ENCODE results near the gene ERCC1. TPM values are rescaled to one million over a fixed set of nuclear protein-coding genes. Genes with fewer than 3 reads are reported as not detected.

ERCC1 gene
- polyA plus RNA-seq (2013, experiment 1 of 2; ENCODE audit: insufficient read length), result 134 TPM
- 139 TPM for polyA plus RNA-seq (2013, experiment 2 of 2; ENCODE audit: insufficient read length)

DNA sequence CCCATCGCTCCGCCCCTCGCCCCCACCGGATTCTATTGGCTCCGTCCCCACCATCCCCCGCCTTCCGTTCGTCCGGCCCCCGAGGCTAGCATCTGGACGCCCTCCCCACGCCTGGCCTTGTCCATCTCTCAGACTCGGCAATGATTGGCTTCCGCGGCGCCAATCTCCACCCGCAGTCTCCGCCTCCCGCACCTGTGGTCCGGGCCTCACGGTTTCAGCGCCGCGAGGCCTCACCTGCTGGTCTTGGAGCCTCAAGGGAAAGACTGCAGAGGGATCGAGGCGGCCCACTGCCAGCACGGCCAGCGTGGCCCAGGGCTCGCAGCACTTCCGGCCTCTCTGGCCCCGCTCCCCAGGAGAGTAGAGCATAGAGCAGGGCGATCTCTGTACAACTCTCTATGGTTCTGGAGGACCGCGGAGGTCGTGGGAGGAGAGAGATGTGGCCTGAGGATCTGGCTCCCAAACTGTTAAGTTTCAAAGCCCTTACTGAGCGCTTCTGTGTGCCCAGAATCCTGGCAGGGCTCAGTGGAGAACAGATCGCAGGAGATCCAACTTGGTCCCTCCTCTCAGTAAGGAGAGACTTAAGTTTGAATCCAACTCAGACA, at the start of gene ERCC1:
Gene ERCC1 (minus strand): TSS at position 329 of the 602 bp plus-strand sequence. CDS start 543 bp downstream, outside the sequence.
- peak; percentile 95 for DNase-seq

GRCh38 chr19:45473367-45473681, 49.6 kb upstream of the ERCC1 start:
- DNase-seq, result no peak

DNA sequence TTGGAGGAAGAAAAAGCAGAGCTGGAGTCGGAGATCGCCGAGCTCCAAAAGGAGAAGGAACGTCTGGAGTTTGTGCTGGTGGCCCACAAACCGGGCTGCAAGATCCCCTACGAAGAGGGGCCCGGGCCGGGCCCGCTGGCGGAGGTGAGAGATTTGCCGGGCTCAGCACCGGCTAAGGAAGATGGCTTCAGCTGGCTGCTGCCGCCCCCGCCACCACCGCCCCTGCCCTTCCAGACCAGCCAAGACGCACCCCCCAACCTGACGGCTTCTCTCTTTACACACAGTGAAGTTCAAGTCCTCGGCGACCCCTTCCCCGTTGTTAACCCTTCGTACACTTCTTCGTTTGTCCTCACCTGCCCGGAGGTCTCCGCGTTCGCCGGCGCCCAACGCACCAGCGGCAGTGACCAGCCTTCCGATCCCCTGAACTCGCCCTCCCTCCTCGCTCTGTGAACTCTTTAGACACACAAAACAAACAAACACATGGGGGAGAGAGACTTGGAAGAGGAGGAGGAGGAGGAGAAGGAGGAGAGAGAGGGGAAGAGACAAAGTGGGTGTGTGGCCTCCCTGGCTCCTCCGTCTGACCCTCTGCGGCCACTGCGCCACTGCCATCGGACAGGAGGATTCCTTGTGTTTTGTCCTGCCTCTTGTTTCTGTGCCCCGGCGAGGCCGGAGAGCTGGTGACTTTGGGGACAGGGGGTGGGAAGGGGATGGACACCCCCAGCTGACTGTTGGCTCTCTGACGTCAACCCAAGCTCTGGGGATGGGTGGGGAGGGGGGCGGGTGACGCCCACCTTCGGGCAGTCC, 49.0 kb upstream of the ERCC1 start:
- DNase-seq, result no peak

DNA sequence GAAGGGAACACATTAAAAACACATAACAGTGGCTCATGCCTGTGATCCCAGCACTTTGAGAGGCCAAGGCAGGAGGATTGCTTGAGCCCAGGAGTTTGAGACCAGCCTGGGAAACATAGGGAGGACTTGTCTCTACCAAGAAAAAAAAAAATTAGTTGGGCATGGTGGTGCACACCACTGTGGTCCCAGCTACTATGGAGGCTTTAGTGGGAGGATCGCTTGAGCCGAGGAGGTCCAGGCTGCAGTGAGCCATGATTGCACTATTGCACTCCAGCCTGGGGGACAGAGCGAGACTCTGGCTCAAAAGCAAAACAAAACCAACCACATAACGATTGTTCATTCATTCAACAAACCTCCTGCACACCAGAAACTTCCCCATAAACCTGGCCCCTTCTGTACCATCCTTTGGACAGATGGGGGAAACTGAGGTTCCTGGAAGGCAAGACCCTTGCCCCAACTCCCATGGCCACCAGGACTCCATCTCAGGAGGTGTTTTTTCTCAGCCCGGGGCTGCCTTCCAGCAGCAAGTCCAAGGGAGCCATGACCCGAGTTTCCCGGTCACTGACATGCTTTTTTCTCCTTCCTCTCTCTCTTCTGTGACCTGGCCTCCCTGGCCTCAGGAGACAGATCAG, 48.3 kb upstream of the ERCC1 start:
- no peak for DNase-seq

DNA sequence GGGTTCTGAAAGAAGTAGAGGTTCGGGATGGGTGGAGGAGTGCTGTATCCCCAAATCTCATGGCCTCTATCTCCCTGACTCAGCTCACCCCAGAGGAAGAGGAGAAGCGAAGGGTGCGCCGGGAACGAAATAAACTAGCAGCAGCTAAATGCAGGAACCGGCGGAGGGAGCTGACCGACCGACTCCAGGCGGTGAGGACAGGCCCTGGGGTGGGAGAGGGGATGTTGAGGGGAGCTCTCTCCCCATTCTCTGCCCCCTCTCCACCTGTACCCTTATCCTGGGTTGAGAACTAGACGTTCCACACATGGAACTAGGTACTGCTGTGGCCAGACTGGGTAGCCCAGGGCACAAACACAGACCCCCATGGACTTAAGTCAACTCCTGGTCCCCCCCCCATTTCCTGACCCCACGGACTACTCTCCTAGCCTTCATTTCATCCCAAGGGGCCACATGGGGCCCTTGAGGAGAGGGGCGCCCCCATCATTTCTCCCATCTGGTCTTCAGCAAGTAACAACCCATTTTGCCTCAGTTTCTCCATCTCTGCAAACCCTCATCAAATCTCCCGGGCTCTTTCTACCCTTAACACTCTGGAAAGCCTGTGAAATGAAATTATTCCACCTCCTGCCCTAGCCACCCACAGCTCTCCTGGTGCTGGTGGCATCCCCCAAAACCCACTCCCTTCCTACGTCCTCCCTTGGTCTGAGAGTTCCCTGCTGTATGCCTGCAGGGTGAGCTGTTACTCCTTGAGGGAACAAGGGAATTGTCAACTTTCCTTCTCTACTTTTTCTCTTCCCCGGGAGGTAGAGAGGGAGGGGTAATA, 47.6 kb upstream of the ERCC1 start:
- no peak for DNase-seq

DNA sequence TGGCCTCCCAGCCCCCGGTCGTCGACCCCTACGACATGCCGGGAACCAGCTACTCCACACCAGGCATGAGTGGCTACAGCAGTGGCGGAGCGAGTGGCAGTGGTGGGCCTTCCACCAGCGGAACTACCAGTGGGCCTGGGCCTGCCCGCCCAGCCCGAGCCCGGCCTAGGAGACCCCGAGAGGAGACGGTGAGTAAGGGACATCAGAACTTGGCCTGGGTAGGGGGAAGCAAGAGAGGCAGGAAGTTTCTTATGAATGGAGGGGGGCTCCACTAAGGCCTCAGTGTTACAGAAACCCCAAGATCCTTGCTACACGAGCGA, 47.0 kb upstream of the ERCC1 start:
- no peak for DNase-seq

- DNase-seq, result peak; percentile 36
Measured at GRCh38 chr19:45469945-45470761, 46.4 kb upstream of the ERCC1 start.

GRCh38 chr19:45469132-45469944, 45.6 kb upstream of the ERCC1 start:
- peak; percentile 96 for DNase-seq

DNA sequence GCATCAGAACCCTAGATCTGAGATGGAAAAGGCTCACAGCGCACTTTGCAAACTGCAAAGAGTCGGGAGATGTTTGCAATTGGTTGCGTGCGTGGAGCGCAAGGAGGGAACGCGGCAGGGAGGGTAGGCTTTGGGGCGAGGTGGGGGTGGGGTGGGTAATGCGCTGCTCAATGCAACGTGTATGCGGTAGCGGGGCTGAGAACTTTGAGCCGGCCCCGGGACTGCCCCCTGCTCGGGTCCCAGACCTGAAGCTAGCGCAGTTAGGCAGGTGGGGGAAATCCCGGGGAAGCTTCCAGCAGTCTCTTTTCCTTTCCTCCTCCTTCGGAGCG, 45.0 kb upstream of the ERCC1 start:
- no peak for DNase-seq

GRCh38 chr19:45468159-45468651, 44.5 kb upstream of the ERCC1 start:
- no peak for DNase-seq

DNA sequence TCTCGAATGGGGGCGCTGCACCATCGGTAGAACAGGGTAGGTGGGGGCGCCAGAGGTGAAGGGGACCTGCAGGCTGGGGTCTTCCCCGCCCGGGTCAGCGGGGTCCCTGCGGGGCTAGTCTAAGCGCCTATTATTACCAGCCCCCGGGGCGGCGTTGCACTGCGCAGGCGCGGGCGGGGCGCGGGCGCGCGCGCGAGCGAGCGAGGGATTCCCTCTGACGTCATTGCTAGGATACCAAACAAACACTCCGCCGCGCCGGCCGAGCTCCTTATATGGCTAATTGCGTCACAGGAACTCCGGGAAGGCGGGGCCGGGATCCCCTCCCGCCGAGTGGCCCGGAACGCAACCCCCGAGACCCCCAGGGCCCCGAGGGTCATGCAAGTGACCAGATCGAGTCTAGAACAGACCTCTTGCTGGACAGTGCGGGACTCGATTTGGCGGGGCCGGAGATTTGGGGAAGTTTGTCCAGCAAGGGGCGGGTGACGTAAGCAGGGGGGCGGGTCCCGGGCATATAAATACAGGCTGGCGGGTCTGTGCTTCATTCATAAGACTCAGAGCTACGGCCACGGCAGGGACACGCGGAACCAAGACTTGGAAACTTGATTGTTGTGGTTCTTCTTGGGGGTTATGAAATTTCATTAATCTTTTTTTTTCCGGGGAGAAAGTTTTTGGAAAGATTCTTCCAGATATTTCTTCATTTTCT, 43.9 kb upstream of the ERCC1 start, which contains the start of gene FOSB:
Gene FOSB (plus strand): TSS at position 541 of the 703 bp plus-strand sequence. CDS start 591 bp downstream, outside the sequence.
- DNase-seq, result peak; percentile 96

GRCh38 chr19:45467115-45467455, 43.4 kb upstream of the ERCC1 start:
- no peak for DNase-seq

GRCh38 chr19:45464852-45465441, 41.2 kb upstream of the ERCC1 start:
- DNase-seq, result no peak

DNA sequence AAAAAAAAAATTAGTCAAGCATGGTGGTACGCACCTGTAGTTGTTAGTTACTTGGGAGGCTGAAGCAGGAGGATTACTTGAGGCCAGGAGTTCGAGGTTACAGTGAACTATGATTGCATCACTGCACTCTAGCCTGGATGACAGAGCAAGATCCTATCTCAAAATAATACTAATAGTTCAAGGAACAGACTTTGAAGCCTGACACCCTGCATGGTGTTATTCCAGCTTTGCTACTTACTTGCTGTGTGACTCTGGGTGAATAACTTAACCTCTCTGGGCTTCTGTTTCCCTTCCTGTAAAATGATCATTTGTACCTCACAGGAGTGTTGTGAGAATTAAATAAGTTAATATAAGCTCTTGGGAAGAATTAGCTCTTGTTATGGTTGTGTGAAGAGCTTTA, 40.6 kb upstream of the ERCC1 start:
- DNase-seq, result no peak

DNA sequence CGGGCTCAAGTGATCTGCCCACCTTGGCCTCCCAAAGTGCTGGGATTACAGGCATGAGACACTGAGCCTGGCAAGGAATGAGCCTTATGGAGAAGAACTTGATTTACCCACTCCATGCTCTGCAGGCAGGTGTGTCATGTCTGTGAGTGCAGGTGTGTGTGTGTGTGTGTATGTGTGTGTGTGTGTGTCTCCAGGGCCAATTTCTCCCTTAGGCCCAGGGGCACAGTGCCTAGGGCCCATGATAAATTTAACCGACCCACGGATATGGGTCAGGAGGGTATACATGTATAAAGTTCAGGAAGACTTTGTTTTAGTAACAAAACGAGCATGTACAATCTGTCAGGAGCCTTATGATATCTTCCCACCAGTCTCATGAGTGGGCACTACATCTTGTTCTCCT, 39.5 kb upstream of the ERCC1 start:
- DNase-seq, result no peak

GRCh38 chr19:45462174-45462573, 38.5 kb upstream of the ERCC1 start:
- DNase-seq, result no peak

GRCh38 chr19:45460807-45461347, 37.2 kb upstream of the ERCC1 start:
- DNase-seq, result no peak

DNA sequence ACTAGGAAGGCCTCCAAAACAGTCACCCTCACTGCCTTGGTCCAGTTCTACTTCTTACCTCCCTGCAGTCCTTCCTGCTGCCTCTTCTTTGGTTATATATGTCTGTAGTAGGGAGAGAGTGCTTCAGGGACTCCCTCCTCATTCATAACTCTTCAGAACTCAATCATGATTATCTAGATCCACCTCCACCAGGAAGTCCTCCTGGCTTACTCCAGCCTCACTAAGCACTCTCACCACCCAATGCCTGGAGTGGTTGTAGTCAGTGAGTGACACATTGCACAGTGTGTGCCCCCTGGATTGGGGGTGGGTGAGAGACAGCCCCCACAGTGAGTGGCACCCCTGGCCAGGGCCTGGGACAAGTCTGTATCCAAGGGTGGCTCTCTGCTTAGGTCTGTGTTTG, 34.1 kb upstream of the ERCC1 start:
- DNase-seq, result no peak

- no peak for DNase-seq
Measured at GRCh38 chr19:45456500-45456815, 32.7 kb upstream of the ERCC1 start.
